ENCODE results near the gene CTDP1. TPM values are rescaled to one million over a fixed set of nuclear protein-coding genes. Genes with fewer than 3 reads are reported as not detected.

The CTDP1 gene
- total RNA-seq, 1 donor from 2014 or later = 23.9 TPM

DNA sequence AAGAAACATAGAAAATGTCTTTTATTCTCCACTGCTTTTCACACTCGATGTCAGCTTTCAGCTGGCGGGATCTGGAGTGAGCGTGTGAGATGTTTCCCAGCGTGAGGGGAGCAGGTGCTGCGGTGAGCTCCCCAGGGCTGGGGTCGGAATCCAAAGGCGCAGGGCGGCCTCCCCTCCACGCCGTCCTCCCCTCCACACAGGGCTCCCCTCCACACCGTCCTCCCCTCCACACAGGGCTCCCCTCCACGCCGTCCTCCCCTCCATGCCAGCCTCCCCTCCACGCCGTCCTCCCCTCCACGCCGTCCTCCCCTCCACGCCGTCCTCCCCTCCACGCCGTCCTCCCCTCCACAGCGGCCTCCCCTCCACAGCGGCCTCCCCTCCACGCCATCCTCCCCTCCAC, 91.2 kb downstream of the CTDP1 start:
- H3K36me3 Mint-ChIP-seq (ENCODE audit: insufficient read depth) = no peaks in the 10 kb centered on the region
- H3K9me3 Mint-ChIP-seq (ENCODE audit: low read depth) = peaks cover 8% of the 10 kb centered on the region
- DNase-seq (ENCODE audit: low spot score, unreplicated experiment) = no peak
- no peaks in the 10 kb centered on the region for H3K4me1 Mint-ChIP-seq (ENCODE audit: low read depth)
- no peak overlapping the region for H3K4me3 Mint-ChIP-seq (ENCODE audit: low read depth)
- TF ChIP-seq, protein P1, sequence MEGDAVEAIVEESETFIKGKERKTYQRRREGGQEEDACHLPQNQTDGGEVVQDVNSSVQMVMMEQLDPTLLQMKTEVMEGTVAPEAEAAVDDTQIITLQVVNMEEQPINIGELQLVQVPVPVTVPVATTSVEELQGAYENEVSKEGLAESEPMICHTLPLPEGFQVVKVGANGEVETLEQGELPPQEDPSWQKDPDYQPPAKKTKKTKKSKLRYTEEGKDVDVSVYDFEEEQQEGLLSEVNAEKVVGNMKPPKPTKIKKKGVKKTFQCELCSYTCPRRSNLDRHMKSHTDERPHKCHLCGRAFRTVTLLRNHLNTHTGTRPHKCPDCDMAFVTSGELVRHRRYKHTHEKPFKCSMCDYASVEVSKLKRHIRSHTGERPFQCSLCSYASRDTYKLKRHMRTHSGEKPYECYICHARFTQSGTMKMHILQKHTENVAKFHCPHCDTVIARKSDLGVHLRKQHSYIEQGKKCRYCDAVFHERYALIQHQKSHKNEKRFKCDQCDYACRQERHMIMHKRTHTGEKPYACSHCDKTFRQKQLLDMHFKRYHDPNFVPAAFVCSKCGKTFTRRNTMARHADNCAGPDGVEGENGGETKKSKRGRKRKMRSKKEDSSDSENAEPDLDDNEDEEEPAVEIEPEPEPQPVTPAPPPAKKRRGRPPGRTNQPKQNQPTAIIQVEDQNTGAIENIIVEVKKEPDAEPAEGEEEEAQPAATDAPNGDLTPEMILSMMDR (IDR thresholded peaks at IDR 0.05; ENCODE audit: unreplicated experiment) = no peak
- H3K27me3 Mint-ChIP-seq = peaks cover 32% of the 10 kb centered on the region
- H3K27ac Mint-ChIP-seq = no peak overlapping the region

DNA sequence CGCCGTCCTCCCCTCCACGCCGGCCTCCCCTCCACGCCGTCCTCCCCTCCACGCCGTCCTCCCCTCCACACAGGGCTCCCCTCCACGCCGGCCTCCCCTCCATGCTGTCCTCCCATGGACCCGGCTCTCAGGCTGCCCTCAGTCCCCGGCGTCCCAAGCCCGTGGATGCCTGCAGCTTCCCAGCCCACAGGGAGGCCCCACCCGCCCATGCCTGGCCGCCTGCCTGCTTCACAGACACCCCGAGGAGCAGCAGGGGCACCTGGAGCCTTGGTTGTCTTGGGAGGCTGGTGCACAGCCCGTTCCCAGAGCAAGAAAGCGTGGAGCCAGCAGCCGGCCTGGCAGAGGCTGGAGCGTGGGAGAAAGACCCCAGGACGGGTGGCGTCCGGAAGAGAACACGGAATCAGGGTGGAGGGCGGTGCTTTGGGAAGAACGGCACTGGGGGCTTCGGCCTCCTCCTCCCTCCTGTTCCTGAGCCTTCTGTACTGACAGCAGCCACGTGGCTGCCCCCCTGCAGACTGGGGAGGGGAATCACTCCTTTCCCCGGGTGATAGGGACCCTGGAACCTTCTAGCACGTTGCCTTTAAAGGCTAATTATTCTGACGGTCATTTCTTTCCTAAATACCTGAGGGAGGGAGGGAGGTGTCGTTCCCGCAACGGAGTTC, 92.0 kb downstream of the CTDP1 start:
- Mint-ChIP-seq H3K4me1 (ENCODE audit: low read depth) (no peaks in the 10 kb centered on the region), H3K27ac (no peak overlapping the region), H3K27me3 (peaks cover 35% of the 10 kb centered on the region), H3K4me3 (ENCODE audit: low read depth) (no peak overlapping the region), H3K9me3 (ENCODE audit: low read depth) (peaks cover 8% of the 10 kb centered on the region), H3K36me3 (ENCODE audit: insufficient read depth) (no peaks in the 10 kb centered on the region)
- DNase-seq (ENCODE audit: low spot score, unreplicated experiment) = no peak
- TF ChIP-seq, protein P1 (IDR thresholded peaks at IDR 0.05; ENCODE audit: unreplicated experiment) = no peak

DNA sequence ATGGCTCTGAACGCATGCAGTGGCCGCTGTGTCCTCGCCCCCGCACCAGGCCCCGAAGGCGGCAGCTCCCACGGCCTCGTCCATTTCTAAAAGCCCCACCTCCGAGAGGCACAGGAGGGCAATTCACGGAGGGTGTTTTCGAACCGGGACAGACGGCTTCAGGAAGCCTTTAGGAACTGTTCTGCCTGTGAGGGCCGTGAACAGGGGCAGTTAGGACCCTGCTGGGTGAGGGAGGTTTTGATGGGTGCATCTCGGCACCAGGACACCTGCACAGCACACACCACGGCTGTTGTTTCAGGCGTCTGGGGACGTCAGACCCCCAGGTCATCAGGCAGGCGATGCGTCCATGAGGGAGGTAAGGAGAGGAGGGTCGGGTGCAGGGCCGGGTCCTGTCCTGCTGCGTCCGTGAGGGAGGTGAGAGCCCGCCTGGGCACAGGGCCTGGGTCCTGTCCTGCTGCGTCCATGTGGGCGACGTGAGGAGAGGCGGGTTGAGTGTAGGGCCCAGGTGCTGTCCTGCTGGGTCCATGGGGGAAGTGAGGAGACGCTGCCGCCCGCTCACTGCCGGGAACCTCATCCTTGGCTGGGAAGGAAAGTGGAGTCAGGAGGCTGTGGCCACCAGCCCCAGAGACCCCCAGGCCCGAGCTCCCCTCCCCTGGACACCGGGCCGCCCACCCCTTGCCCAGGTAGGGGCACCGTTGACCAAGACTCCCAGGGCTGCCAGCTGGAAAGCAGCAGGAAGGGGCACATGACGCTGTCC, 92.7 kb downstream of the CTDP1 start:
- Mint-ChIP-seq H3K27ac (no peak overlapping the region), H3K4me1 (ENCODE audit: low read depth) (no peaks in the 10 kb centered on the region), H3K9me3 (ENCODE audit: low read depth) (peaks cover 8% of the 10 kb centered on the region), H3K4me3 (ENCODE audit: low read depth) (no peak overlapping the region), H3K36me3 (ENCODE audit: insufficient read depth) (no peaks in the 10 kb centered on the region), H3K27me3 (peaks cover 42% of the 10 kb centered on the region)
- DNase-seq (ENCODE audit: low spot score, unreplicated experiment) = no peak
- TF ChIP-seq, protein P1 (IDR thresholded peaks at IDR 0.05; ENCODE audit: unreplicated experiment) = no peak

DNA sequence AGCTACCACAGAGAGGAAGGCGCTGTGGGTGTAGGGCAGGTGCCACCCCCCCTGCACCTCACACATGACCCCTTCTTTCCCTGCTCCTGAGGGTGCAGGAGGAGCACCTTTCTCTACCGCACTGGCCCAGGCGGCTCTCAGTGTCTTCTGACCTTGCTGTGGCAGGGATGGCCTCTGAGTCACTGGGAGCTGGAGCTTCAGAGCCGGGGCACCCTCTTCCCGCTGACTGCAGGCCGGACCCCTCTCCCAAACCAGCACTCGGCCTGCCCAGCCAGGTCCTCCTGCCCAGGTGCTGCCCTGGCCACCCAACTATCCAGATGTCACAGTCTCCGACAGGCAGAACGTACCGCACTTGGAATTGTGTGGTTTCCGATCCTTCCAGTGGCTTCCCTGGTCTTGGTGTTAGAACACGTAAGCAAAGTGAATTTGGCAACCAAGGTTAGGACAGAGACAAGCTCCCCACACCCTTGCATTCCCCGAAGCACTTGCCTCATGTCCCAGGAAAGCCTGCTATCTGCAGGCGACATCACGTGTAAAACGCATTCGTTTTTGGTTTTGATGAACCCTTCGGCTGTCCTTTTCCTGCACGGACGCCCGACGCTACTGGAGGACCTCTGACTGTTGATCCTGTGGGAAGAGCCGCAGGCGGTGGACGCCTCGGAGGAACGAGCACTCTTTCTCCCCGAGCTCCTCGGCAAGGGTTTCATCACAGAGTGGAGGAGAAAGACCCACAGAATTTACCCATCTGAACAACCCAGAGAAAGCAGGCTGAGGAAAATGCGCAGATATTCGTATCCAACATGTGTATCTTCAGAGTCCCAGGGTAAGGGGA, 93.5 kb downstream of the CTDP1 start:
- Mint-ChIP-seq H3K27ac (no peak overlapping the region), H3K27me3 (peaks cover 50% of the 10 kb centered on the region), H3K9me3 (ENCODE audit: low read depth) (peaks cover 4% of the 10 kb centered on the region), H3K4me1 (ENCODE audit: low read depth) (no peaks in the 10 kb centered on the region), H3K4me3 (ENCODE audit: low read depth) (no peak overlapping the region), H3K36me3 (ENCODE audit: insufficient read depth) (no peaks in the 10 kb centered on the region)
- TF ChIP-seq, protein P1 (IDR thresholded peaks at IDR 0.05; ENCODE audit: unreplicated experiment) = no peak
- no peak for DNase-seq (ENCODE audit: low spot score, unreplicated experiment)

DNA sequence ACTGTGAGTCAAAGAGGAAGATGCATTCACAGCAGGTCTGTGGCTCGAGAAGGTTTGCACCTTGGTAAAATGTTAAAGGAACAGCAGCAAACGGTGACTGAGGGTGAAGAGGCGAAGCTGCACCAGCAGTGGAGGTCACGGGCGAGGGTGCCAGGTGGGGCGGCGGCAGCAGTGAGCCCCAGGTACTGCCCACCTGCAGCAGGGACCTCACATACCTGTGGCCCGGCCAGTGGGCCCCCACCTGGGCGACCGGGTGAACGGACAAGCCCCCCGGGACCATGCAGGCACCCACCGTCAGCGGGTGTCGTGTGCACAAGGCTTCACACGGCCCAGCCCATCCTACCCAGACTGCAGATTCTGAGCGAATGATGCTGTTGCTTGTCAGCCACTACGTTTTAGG, 94.5 kb downstream of the CTDP1 start:
- no peaks in the 10 kb centered on the region for H3K4me1 Mint-ChIP-seq (ENCODE audit: low read depth)
- H3K4me3 Mint-ChIP-seq (ENCODE audit: low read depth) = no peak overlapping the region
- H3K27ac Mint-ChIP-seq = no peak overlapping the region
- no peak for DNase-seq (ENCODE audit: low spot score, unreplicated experiment)
- H3K27me3 Mint-ChIP-seq = peaks cover 55% of the 10 kb centered on the region
- no peaks in the 10 kb centered on the region for H3K36me3 Mint-ChIP-seq (ENCODE audit: insufficient read depth)
- TF ChIP-seq, protein P1 (IDR thresholded peaks at IDR 0.05; ENCODE audit: unreplicated experiment) = no peak
- no peaks in the 10 kb centered on the region for H3K9me3 Mint-ChIP-seq (ENCODE audit: low read depth)

All from progenitor cell of endocrine pancreas (in vitro differentiated cells).